Upper lobe of left lung (tissue), 6 donors: ENCODE measurements around the gene KCNK1. TPM values are rescaled to one million over a fixed set of nuclear protein-coding genes. Genes with fewer than 3 reads are reported as not detected.

Experiments
- ATAC-seq, 2 donors: fragments of 200-7000 bp; cut with Tn5 transposase; one replicate each; pipeline ENCODE4 v1.9.1; 2022; ENCODE audit warnings: mild to moderate bottlenecking in 2 of 2, moderate library complexity in 2 of 2; ENCODE audit not compliant: low FRiP score in 2 of 2
- DNase-seq, 2 donors: peaks; one replicate each; pipeline ENCODE4 v3.0.0-alpha.2; 2019 to 2020
- H3K27ac ChIP-seq, 4 donors: fragments of 200-600 bp; sonication (generic); one replicate each; pipeline ENCODE4 v1.5.1; 2016 to 2019
- H3K27me3 ChIP-seq, 4 donors: fragments of 200-600 bp; sonication (generic); one replicate each; pipeline ENCODE4 v1.5.1; 2017 to 2019
- H3K36me3 ChIP-seq, 4 donors: fragments of 200-600 bp; sonication (generic); one replicate each; pipeline ENCODE4 v1.5.1; 2016 to 2019
- H3K4me1 ChIP-seq, 4 donors: fragments of 200-600 bp; sonication (generic); one replicate each; pipeline ENCODE4 v1.5.1; 2018 to 2019
- H3K4me3 ChIP-seq, 4 donors: fragments of 200-600 bp; sonication (generic); one replicate each; pipeline ENCODE4 v1.5.1; 2017 to 2019; ENCODE audit warnings: mild to moderate bottlenecking in 2 of 4, moderate library complexity in 1 of 4
- H3K9me3 ChIP-seq, 4 donors: fragments of 200-600 bp; sonication (generic); one replicate each; pipeline ENCODE4 v1.5.1; 2018 to 2019
- CTCF ChIP-seq, 6 experiments: fragments of 450-650 bp in 4 of 6; fragments of 200-600 bp in 2 of 6; sonication (generic) in 2 of 6; IDR thresholded peaks; one replicate each; pipeline ENCODE4 v1.5.1; 2016 to 2019; ENCODE audit warnings: antibody characterized with exemption in 6 of 6
- EP300 ChIP-seq, 4 donors: sonication (generic); formaldehyde crosslinking; IDR thresholded peaks; one replicate each; pipeline ENCODE4 v1.5.1; 2017; ENCODE audit warnings: antibody characterized with exemption in 4 of 4, control low read depth in 2 of 4
- POLR2A ChIP-seq, 4 donors: fragments of 450-650 bp; IDR thresholded peaks; one replicate each; pipeline ENCODE4 v1.5.1; 2016 to 2017; ENCODE audit warnings: antibody characterized with exemption in 4 of 4, mild to moderate bottlenecking in 2 of 4
- POLR2AphosphoS5 ChIP-seq, 2 donors: sonication (generic); formaldehyde crosslinking; IDR thresholded peaks; one replicate each; pipeline ENCODE4 v1.5.1; 2017; ENCODE audit warnings: antibody characterized with exemption in 2 of 2
- WGBS, 2 donors: methylation state at CpG; one replicate each; pipeline ENCODE4 v1.1.5; 2017 to 2018; 5-methylcytosine and 5-hydroxymethylcytosine counted together
- total RNA-seq, 6 donors: library from RNA; depleted of rRNA in 4 of 6; stranded (reverse); fragments of >200 nt in 4 of 6; gene quantifications; one replicate each; pipeline versions ENCODE4 v1.1.0 to v1.2.1, GENCODE V29; 2016 to 2021
- donor health status: DM: no; HTN: no; CAD: no; lungs with moderate emphysema.
- donor health status: DM: no; HTN: yes; CAD: no; lungs with severe emphysema.

KCNK1 gene
- total RNA-seq, 6 donors from 2014 or later, result 6.4 to 25.2 (median 10.5) TPM

- no peak for ATAC-seq
- TF ChIP-seq POLR2AphosphoS5 (IDR thresholded peaks at IDR 0.05) (no peak), EP300 (IDR thresholded peaks at IDR 0.05) (no peak), POLR2A (IDR thresholded peaks at IDR 0.05) (no peak), CTCF (IDR thresholded peaks at IDR 0.05) (no peak)
- H3K27ac ChIP-seq, result no peak overlapping the region
- no peaks in the 10 kb centered on the region for H3K27me3 ChIP-seq
- no peak overlapping the region for H3K4me3 ChIP-seq
- H3K4me1 ChIP-seq, result no peaks in the 10 kb centered on the region
- no peaks in the 10 kb centered on the region for H3K36me3 ChIP-seq
- no peaks in the 10 kb centered on the region for H3K9me3 ChIP-seq
- peak in 1 of 2 donors; percentile 24 for DNase-seq
- 73 to 77% methylated on average over 7 of the region's 7 CpGs for WGBS, 2 donors
These were observed 24.6 kb downstream of the KCNK1 start for GRCh38 chr1:233638513-233638912.

GRCh38 chr1:233639611-233640010, 25.7 kb downstream of the KCNK1 start:
- ATAC-seq (no peak), DNase-seq (no peak)
- Histone ChIP-seq H3K9me3 (no peaks in the 10 kb centered on the region), H3K27me3 (no peaks in the 10 kb centered on the region), H3K4me3 (no peak overlapping the region), H3K36me3 (no peaks in the 10 kb centered on the region), H3K27ac (no peak overlapping the region), H3K4me1 (no peaks in the 10 kb centered on the region)
- no peak for TF ChIP-seq EP300 (IDR thresholded peaks at IDR 0.05)
- TF ChIP-seq CTCF (IDR thresholded peaks at IDR 0.05), result no peak
- no peak for TF ChIP-seq POLR2AphosphoS5 (IDR thresholded peaks at IDR 0.05)
- no peak for TF ChIP-seq POLR2A (IDR thresholded peaks at IDR 0.05)
- WGBS, 2 donors, result 31 to 54% methylated on average over 5 of the region's 5 CpGs

- ATAC-seq (no peak), DNase-seq (no peak)
- Histone ChIP-seq H3K27ac (no peak overlapping the region), H3K9me3 (no peaks in the 10 kb centered on the region), H3K4me3 (no peak overlapping the region), H3K4me1 (no peaks in the 10 kb centered on the region), H3K27me3 (no peaks in the 10 kb centered on the region), H3K36me3 (no peaks in the 10 kb centered on the region)
- TF ChIP-seq POLR2A (IDR thresholded peaks at IDR 0.05) (no peak), CTCF (IDR thresholded peaks at IDR 0.05) (no peak), POLR2AphosphoS5 (IDR thresholded peaks at IDR 0.05) (no peak)
- WGBS, 2 donors, result 88 to 92% methylated on average over 3 of the region's 3 CpGs
These were observed 26.3 kb downstream of the KCNK1 start for GRCh38 chr1:233640179-233640578.

- no peak overlapping the region for H3K4me3 ChIP-seq
- no peak overlapping the region for H3K27ac ChIP-seq
- no peaks in the 10 kb centered on the region for H3K9me3 ChIP-seq
- DNase-seq (no peak), ATAC-seq (no peak)
- WGBS, 2 donors, result 89 to 92% methylated on average over 5 to 6 of the region's 6 CpGs
- H3K4me1 ChIP-seq, result no peaks in the 10 kb centered on the region
- TF ChIP-seq CTCF (IDR thresholded peaks at IDR 0.05), result no peak
- no peak for TF ChIP-seq POLR2A (IDR thresholded peaks at IDR 0.05)
- TF ChIP-seq EP300 (IDR thresholded peaks at IDR 0.05), result no peak
- TF ChIP-seq POLR2AphosphoS5 (IDR thresholded peaks at IDR 0.05), result no peak
- H3K36me3 ChIP-seq, result no peaks in the 10 kb centered on the region
- no peaks in the 10 kb centered on the region for H3K27me3 ChIP-seq
These were observed 27.1 kb downstream of the KCNK1 start for GRCh38 chr1:233641029-233641428.

GRCh38 chr1:233647073-233647472, 33.2 kb downstream of the KCNK1 start:
- H3K36me3 ChIP-seq, result no peaks in the 10 kb centered on the region
- no peaks in the 10 kb centered on the region for H3K9me3 ChIP-seq
- H3K4me1 ChIP-seq, result no peaks in the 10 kb centered on the region
- TF ChIP-seq POLR2AphosphoS5 (IDR thresholded peaks at IDR 0.05) (no peak), POLR2A (IDR thresholded peaks at IDR 0.05) (no peak), EP300 (IDR thresholded peaks at IDR 0.05) (no peak), CTCF (IDR thresholded peaks at IDR 0.05) (no peak)
- DNase-seq, result no peak
- no peak overlapping the region for H3K4me3 ChIP-seq
- no peaks in the 10 kb centered on the region for H3K27me3 ChIP-seq
- no peak for ATAC-seq
- no peak overlapping the region for H3K27ac ChIP-seq
- 38 to 48% methylated on average over 4 of the region's 4 CpGs for WGBS, 2 donors
